ENCODE results near the gene DNM3. TPM values are rescaled to one million over a fixed set of nuclear protein-coding genes. Genes with fewer than 3 reads are reported as not detected.
A peak's percentile ranks its signal among the peaks of the same experiment; 100 is the strongest.

The DNM3 gene
- total and polyA plus RNA-seq, 9 donors = 3.1 to 6.5 (median 4.4) TPM

DNA sequence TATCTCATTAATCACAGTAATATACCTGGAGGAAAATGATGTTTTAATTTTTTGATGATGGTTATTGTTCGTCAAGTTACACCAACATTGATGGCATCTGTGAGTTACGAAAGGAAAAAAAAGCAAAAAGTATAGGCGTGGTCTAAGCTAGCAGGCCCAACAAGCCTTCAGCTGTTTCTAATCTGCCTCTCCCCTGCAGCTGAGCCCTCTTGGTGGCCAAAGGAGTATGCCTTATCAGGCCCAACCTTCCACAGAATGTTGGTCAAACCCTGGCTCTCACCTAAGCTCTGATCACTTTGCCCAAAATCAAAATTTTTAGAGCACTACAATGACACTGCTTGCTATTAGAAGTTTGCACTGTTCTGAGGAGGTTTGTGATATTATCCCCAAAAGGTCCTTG, 584.0 kb downstream of the DNM3 start:
- Histone ChIP-seq H3K4me3 (no peak overlapping the region), H3K4me1 (ENCODE audit: insufficient read depth) (no peaks in the 10 kb centered on the region), H3K36me3 (no peaks in the 10 kb centered on the region), H3K9me3 (no peaks in the 10 kb centered on the region), H3K27ac (no peak overlapping the region), H3K27me3 (no peaks in the 10 kb centered on the region)
- WGBS, 3 donors = 97 to 98% (median 98%) methylated on average over 3 of the region's 3 CpGs
- intact Hi-C loops (cut with DNase I) = loop anchor here in 1 of 4 donors (10.0 kb wide), 1 partner anchor 401 kb away; no protein-coding TSS in a partner anchor
- no peak for DNase-seq
- TF ChIP-seq POLR2A (IDR thresholded peaks at IDR 0.05) (no peak), EP300 (IDR thresholded peaks at IDR 0.05) (no peak)
- TF ChIP-seq, protein P1, sequence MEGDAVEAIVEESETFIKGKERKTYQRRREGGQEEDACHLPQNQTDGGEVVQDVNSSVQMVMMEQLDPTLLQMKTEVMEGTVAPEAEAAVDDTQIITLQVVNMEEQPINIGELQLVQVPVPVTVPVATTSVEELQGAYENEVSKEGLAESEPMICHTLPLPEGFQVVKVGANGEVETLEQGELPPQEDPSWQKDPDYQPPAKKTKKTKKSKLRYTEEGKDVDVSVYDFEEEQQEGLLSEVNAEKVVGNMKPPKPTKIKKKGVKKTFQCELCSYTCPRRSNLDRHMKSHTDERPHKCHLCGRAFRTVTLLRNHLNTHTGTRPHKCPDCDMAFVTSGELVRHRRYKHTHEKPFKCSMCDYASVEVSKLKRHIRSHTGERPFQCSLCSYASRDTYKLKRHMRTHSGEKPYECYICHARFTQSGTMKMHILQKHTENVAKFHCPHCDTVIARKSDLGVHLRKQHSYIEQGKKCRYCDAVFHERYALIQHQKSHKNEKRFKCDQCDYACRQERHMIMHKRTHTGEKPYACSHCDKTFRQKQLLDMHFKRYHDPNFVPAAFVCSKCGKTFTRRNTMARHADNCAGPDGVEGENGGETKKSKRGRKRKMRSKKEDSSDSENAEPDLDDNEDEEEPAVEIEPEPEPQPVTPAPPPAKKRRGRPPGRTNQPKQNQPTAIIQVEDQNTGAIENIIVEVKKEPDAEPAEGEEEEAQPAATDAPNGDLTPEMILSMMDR (IDR thresholded peaks at IDR 0.05) = no peak

DNA sequence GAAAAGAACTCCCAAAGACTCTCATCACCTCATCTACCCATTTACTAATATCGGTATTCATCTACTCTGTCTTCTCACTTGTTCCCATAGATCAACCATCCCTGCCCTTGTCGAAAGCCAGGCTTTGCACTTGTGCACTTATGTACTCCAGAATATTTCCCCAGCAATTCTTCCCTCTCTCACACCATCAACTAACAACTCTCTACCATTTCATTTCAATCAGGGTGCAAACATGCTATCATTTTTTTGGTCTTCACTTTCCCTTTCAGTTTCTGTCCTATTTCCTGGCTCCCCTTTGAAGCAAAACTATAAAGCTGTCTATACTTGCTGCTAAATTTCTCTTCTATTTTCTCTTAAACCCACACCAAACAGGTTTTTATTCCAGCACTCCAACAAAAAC, 585.9 kb downstream of the DNM3 start:
- WGBS, 3 donors = 95 to 99% (median 98%) methylated on average over 2 of the region's 2 CpGs
- no peak for DNase-seq
- Histone ChIP-seq H3K27ac (no peak overlapping the region), H3K4me1 (ENCODE audit: insufficient read depth) (no peaks in the 10 kb centered on the region), H3K27me3 (no peaks in the 10 kb centered on the region), H3K9me3 (no peaks in the 10 kb centered on the region), H3K36me3 (no peaks in the 10 kb centered on the region), H3K4me3 (no peak overlapping the region)
- intact Hi-C loops (cut with DNase I) = loop anchor here in 1 of 4 donors (10.0 kb wide), 1 partner anchor 402 kb away; no protein-coding TSS in a partner anchor
- TF ChIP-seq POLR2A (IDR thresholded peaks at IDR 0.05) = no peak
- TF ChIP-seq EP300 (IDR thresholded peaks at IDR 0.05) = no peak
- TF ChIP-seq, protein P1 (IDR thresholded peaks at IDR 0.05) = no peak

DNA sequence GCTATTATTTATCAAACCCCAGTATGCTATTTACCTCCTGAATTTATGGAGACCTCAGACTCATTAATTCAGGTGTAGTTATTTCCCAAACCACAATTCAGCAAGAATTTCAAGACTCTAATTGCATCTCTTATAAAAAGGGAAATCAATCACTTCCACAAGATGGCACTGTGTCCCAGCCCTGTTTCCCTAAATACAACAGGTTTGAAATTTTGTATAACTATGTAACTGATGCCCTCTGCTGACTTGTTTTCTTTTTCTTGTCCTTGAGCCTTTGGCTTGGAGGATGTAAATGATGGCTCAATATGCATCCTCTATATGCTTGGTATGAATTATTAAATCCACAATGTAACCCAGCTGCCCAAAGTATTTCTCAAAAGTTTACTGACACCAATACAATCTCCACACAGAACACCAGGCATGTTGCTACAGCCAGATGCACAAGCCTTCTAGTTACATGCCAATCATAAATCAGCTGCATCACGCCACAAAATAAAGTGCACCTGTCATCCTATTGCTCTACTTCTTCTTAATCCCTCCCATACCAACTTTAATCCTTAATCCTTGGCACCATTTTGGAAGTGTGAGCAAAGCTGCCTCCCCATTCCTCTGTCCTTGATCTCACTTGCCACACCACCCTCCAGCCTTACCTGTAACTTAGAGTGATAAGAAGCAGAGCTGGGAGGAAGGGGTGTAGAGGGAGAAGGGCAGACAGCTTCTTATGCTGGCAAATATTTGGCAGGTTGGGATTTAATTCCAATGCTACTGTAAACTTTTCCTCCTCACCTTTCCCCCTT, 588.2 kb downstream of the DNM3 start:
- Histone ChIP-seq H3K9me3 (no peaks in the 10 kb centered on the region), H3K27ac (no peak overlapping the region), H3K4me1 (ENCODE audit: insufficient read depth) (no peaks in the 10 kb centered on the region), H3K36me3 (no peaks in the 10 kb centered on the region), H3K27me3 (no peaks in the 10 kb centered on the region), H3K4me3 (no peak overlapping the region)
- intact Hi-C loops (cut with DNase I) = loop anchor here in 1 of 4 donors (10.0 kb wide), 1 partner anchor 405 kb away; no protein-coding TSS in a partner anchor
- peak in 1 of 5 donors; percentile 34 for DNase-seq
- TF ChIP-seq, protein P1 (IDR thresholded peaks at IDR 0.05) = peak; percentile 41 to 69 (median 65)
- TF ChIP-seq POLR2A (IDR thresholded peaks at IDR 0.05) = no peak
- WGBS, 3 donors = 56 to 76% (median 61%) methylated on average over 1 of the region's 1 CpG

DNA sequence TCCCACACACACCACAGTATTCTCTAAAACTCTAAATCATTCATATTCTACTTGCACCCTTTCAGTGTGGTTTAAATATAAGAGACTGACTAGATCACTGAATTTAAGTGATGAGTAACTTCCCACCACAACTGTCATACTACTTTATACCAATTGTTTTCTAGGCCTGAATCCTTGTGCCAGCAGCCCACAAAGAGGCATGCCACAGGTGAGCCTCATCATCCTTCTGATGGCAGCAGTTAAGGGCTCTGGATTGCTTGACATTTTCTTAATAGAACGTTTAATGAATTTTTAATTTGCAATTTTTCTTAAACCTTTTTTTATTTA, 588.8 kb downstream of the DNM3 start:
- TF ChIP-seq POLR2A (IDR thresholded peaks at IDR 0.05) (no peak), EP300 (IDR thresholded peaks at IDR 0.05) (no peak)
- TF ChIP-seq, protein P1 (IDR thresholded peaks at IDR 0.05) = no peak
- intact Hi-C loops (cut with DNase I) = no loop called here
- Histone ChIP-seq H3K4me3 (no peak overlapping the region), H3K4me1 (ENCODE audit: insufficient read depth) (no peaks in the 10 kb centered on the region), H3K27ac (no peak overlapping the region), H3K36me3 (no peaks in the 10 kb centered on the region), H3K27me3 (no peaks in the 10 kb centered on the region), H3K9me3 (no peaks in the 10 kb centered on the region)
- no peak for DNase-seq
- WGBS, 3 donors = 70 to 82% (median 70%) methylated on average over 1 of the region's 1 CpG
